Midbrain (tissue), 1 donor: Measurements from ENCODE around the gene PKDREJ.

Experiments used
- DNase-seq: peaks from one replicate; lab custom pipeline; 2025; lab: John Stamatoyannopoulos, UW

The PKDREJ gene

GRCh38 chr22:46239261-46240048, 23.7 kb downstream of the PKDREJ start:
- no peak for DNase-seq

- no peak for DNase-seq
Measured at GRCh38 chr22:46238541-46238940, 24.6 kb downstream of the PKDREJ start.

- DNase-seq: no peak
Measured at GRCh38 chr22:46237453-46238124, 25.6 kb downstream of the PKDREJ start.

GRCh38 chr22:46234969-46235368, 28.2 kb downstream of the PKDREJ start:
- no peak for DNase-seq

GRCh38 chr22:46233231-46233630, 29.9 kb downstream of the PKDREJ start:
- peak; percentile 57 for DNase-seq

- no peak for DNase-seq
Measured at GRCh38 chr22:46230262-46230901, 32.8 kb downstream of the PKDREJ start.

GRCh38 chr22:46229701-46230100, 33.4 kb downstream of the PKDREJ start:
- DNase-seq: no peak

GRCh38 chr22:46226577-46226976, 36.6 kb downstream of the PKDREJ start:
- DNase-seq: no peak

GRCh38 chr22:46225631-46226030, 37.5 kb downstream of the PKDREJ start:
- DNase-seq: no peak

GRCh38 chr22:46224898-46225290, 38.2 kb downstream of the PKDREJ start:
- no peak for DNase-seq

- DNase-seq: no peak
Measured at GRCh38 chr22:46224044-46224897, 38.9 kb downstream of the PKDREJ start.

GRCh38 chr22:46220921-46221320, 42.2 kb downstream of the PKDREJ start:
- DNase-seq: no peak

- no peak for DNase-seq
Measured at GRCh38 chr22:46219636-46220035, 43.5 kb downstream of the PKDREJ start.

- no peak for DNase-seq
Measured at GRCh38 chr22:46214616-46215015, 48.5 kb downstream of the PKDREJ start.

GRCh38 chr22:46214149-46214548, 49.0 kb downstream of the PKDREJ start:
- DNase-seq: no peak

GRCh38 chr22:46213052-46213451, 50.1 kb downstream of the PKDREJ start:
- DNase-seq: no peak

GRCh38 chr22:46212195-46212594, 50.9 kb downstream of the PKDREJ start:
- DNase-seq: no peak

- no peak for DNase-seq
Measured at GRCh38 chr22:46209262-46209661, 53.9 kb downstream of the PKDREJ start.
